Fibroblast of skin of left biceps (primary cell): ENCODE data around the gene NRAP.
"Not testable (repeated sequence)": the region's sequence is repeated elsewhere in the genome, so short reads cannot be mapped to it uniquely, and the experiment has no call there.

Experiments used
- DNase-seq, 2 experiments: peaks; one replicate each; pipeline ENCODE4 v3.0.0-alpha.2; 2013; ENCODE audit warnings: low read depth in 2 of 2

Gene NRAP

GRCh38 chr10:113680190-113681111 lies 16.6 kb upstream of the NRAP start:
- DNase-seq: no peak

DNA sequence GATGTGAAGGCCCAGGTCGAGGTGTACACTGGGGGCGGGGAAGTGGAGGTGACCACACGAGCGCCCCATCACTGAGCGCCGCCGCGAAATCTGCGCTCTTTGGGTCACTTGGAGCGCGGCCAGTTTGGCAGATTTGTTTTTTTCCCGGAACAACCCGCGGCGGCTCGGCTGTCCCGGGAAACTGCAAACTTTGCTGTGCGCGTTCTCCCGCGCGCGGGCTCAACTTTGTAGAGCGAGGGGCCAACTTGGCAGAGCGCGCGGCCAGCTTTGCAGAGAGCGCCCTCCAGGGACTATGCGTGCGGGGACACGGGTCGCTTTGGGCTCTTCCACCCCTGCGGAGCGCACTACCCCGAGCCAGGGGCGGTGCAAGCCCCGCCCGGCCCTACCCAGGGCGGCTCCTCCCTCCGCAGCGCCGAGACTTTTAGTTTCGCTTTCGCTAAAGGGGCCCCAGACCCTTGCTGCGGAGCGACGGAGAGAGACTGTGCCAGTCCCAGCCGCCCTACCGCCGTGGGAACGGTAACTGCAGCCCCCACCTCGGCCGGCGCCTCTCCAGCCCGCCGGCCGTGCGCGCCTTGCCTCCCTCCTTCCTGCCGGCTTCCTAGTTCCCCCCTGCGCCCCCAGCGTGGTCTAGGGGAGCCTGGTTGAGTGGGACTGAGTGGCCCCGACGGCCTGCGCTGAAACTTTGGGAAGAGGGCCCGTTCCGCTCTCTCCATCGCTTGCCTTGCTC lies 15.8 kb upstream of the NRAP start, which contains the start of gene CASP7:
Gene CASP7 (plus strand): TSS at position 450 of the 727 bp plus-strand sequence. CDS start 17,582 bp downstream, outside the sequence.
- peak; percentile 38 to 45 for DNase-seq

DNA sequence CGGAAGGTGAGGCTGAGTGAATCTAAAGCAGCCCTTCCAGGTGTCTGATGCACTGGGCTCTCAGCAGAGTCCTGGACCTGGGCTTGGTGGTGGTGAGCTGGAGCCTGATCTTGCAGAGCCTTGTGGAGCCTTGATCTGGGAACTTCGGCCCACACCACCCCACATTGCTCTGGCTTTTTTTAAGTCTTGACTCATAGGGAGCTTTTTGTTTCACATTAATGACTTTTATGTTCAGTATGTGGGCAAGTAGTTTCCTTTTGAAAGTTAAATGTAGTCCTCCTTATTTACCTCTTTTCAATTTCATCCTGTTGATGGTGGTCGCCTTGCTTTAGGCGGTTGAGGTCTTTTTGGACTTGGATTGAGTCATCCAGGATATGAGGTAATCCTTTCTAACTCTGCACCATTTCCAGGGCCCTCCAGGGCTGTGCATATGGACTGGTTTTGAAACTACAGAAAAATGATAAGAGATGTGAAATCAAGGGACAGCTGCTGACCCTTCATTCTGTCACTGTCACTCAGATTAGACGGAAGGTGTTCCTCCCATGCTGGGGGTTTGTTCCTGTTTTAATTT lies 2.9 kb upstream of the NRAP start:
- no peak for DNase-seq

- peak; percentile 32 to 42 for DNase-seq
Measured at GRCh38 chr10:113665806-113666354, 2.0 kb upstream of the NRAP start.

GRCh38 chr10:113665352-113665751 lies 1.5 kb upstream of the NRAP start:
- DNase-seq: no peak

DNA sequence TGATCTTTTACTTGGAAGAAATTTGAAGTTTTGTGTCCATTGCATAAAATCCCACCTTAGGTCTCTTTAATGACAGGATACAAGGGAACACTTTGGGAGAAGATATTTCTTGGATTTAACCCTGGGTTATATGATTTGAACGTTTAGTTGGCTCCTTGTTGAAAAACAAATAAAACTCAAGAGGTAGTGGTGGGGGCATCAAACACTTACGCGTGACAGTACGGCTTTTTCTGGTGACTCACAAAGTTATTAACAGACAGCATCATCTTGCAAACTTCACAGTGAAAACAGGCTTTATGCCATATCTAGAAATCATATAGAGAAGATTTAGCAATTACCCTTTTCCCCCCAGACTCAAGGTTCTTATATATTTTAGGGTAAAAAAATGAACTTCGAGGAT lies 699 bp downstream of the NRAP start:
- no peak for DNase-seq

GRCh38 chr10:113661332-113661731 lies 2.5 kb downstream of the NRAP start:
- no peak for DNase-seq

- DNase-seq: no peak
Measured at GRCh38 chr10:113657544-113657943, 6.3 kb downstream of the NRAP start.

GRCh38 chr10:113656896-113657295 lies 6.9 kb downstream of the NRAP start:
- no peak for DNase-seq

GRCh38 chr10:113652456-113652855 lies 11.4 kb downstream of the NRAP start:
- DNase-seq: not testable (repeated sequence)

- DNase-seq: no peak
Measured at GRCh38 chr10:113651898-113652297, 11.9 kb downstream of the NRAP start.

DNA sequence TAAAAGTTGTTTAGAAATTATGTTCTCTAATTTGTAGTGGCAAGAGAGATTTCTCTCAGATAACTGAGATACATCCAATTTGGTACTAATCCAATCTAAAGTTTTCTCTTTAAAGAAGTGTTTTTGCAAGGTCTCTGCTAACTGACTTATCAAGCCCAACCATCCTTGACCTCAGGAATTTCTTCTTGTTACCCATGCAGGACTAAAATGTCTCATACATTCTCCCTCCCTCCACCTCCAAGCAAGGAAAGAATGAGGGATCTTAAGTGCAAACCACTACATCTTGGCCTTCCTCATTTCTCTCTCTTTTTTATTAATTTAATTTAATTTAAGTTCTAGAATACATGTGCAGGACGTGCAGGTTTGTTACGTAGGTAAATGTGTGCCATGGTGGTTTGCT lies 12.8 kb downstream of the NRAP start:
- DNase-seq: no peak

DNA sequence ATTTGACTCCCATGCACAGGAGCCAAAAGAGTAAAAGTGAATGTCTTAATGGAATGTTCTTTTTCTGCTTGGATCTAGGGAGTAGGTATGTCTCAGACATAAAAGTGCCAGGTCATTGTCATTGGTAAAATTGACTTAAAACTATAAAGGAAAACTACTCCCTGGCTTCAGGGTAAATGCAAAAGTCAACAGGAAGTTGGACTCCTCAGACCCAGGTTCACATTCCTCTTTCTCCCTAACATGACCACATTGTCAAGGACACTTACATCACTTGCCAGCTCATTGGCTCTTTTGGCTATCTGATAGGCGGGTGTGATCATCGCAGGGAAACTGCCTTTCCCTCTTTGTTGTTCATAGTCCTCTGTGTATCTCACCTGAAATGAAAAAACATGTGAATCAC lies 13.7 kb downstream of the NRAP start:
- DNase-seq: no peak

DNA sequence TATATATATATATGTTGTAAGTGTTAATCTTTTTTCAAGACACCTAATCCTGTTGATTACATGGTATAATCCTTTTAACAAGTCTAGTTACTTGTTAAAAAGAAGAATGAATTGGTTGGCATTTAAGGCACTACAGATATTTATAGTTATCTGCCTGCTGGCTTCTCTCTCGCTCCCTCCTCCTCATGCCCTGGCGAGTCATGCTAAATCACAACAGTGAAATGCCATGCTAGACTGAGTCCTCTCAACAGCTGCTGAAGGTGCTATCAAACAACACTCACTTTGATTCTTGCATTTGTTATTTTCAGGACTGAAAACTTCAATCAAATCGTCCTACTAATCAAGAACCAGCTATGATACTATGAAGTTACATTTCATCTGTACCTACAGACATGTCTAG lies 15.4 kb downstream of the NRAP start:
- DNase-seq: no peak

- no peak for DNase-seq
Measured at GRCh38 chr10:113647812-113648211, 16.0 kb downstream of the NRAP start.

- no peak for DNase-seq
Measured at GRCh38 chr10:113646336-113647201, 17.3 kb downstream of the NRAP start.

DNA sequence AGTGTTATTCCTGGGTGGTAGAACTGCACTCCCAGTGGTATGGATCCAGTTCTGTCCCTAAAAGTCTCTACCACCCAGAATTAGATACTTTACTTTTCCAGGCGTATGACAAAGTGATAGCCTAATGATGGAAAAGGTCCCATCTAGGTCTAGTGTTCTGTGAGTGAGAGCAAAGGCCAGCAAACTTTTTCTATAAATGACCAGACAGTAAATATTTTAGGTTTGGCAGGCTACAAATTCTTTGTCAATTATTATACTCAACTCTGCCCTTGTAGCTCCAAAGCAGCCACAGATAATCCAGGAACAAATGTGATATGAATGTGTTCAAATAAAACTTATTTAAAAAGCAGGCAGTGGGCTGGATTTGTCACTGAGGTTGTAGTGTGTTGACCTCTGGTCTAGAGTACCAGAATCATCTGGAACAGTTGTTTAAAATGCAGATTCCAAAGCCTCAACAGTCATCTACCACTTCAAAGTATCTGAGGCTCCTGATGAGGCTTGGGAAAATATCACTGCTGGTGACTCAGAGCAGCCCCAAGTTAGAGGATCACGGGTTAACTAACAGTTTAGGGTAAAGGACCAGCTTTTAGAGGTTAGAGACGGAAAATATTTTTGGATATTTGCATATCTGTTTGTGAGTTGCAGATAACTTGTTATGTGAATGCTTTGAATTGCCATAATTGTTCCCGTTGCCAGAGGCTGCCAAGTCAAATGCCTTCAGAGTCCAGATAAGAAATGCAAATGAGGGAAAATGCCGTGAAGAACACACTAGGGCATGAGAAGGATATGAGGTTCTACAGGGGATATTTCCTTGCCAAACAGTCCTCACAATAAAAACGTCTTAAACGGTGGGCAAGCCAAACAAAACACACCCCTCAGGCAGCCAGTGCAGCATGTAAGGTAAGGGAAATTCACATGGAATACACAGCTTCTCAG lies 19.4 kb downstream of the NRAP start:
- DNase-seq: no peak

DNA sequence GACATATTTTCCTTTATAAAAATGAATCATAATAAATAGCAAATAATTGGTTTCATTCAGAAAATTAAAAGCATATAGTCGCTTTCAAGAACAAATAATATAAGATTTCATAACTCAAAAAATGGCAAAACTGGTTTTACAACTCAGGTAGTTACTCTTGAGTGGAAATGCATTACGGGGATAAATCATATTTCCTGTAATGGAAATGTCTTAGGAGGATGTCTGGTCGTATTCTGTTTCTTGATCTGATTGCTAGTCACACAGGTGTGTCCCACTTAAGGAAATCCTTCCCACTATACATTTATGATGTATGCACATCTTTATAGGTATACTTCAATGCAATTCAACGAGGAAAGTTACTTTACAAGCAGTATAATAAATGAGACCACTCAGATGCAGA lies 20.7 kb downstream of the NRAP start:
- no peak for DNase-seq

- no peak for DNase-seq
Measured at GRCh38 chr10:113641702-113642101, 22.1 kb downstream of the NRAP start.

- DNase-seq: no peak
Measured at GRCh38 chr10:113639966-113640365, 23.9 kb downstream of the NRAP start.
